NCI-H1694 treated with DMSO at 0.1 percent for 48 hours (cell line): ENCODE results near the gene PLEKHG4B.
"Not testable (repeated sequence)": the region's sequence is repeated elsewhere in the genome, so short reads cannot be mapped to it uniquely, and the experiment has no call there.

Experiments
- DNase-seq: peaks from one replicate; lab custom pipeline; 2025; lab: John Stamatoyannopoulos, UW

The PLEKHG4B gene, protein sequence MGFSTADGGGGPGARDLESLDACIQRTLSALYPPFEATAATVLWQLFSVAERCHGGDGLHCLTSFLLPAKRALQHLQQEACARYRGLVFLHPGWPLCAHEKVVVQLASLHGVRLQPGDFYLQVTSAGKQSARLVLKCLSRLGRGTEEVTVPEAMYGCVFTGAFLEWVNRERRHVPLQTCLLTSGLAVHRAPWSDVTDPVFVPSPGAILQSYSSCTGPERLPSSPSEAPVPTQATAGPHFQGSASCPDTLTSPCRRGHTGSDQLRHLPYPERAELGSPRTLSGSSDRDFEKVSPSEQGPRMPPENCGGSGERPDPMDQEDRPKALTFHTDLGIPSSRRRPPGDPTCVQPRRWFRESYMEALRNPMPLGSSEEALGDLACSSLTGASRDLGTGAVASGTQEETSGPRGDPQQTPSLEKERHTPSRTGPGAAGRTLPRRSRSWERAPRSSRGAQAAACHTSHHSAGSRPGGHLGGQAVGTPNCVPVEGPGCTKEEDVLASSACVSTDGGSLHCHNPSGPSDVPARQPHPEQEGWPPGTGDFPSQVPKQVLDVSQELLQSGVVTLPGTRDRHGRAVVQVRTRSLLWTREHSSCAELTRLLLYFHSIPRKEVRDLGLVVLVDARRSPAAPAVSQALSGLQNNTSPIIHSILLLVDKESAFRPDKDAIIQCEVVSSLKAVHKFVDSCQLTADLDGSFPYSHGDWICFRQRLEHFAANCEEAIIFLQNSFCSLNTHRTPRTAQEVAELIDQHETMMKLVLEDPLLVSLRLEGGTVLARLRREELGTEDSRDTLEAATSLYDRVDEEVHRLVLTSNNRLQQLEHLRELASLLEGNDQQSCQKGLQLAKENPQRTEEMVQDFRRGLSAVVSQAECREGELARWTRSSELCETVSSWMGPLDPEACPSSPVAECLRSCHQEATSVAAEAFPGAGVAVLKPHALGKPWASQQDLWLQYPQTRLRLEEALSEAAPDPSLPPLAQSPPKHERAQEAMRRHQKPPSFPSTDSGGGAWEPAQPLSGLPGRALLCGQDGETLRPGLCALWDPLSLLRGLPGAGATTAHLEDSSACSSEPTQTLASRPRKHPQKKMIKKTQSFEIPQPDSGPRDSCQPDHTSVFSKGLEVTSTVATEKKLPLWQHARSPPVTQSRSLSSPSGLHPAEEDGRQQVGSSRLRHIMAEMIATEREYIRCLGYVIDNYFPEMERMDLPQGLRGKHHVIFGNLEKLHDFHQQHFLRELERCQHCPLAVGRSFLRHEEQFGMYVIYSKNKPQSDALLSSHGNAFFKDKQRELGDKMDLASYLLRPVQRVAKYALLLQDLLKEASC (N-terminal part only)

DNA sequence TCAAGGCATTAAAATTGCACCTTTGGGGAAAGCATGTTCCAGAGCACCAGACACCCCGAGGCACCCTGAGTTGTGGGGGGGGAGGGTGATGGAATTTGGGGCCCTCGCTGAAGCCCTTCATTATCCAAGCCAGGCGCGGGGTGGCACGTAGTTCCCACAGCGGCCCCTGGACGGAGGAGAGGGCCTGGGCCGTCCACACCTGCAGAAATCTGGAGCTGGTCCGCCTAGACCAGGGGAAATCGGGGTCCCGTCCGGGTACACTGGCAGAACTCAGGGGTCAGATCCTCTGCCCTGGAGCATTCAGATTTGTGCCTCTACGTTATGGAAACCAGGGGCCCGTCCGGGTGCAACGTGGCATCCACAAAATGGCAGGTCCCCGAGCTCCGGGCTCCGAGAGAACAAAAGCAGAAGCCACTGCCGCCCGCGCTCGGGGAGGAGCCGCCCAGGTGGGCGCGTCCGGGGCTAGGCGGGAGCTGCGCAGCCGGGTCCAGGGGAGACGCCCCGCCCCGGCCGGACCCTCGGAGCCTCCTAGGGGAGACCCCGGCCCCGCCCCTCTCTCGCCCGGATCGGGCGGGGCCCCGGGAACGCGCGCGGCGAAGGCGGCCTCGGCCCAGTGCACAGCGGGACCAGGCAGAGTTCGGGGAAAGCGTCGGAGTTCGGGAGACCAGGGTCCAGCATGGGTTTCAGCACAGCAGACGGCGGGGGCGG lies at the start of gene PLEKHG4B:
PLEKHG4B (plus strand) TSS at position 613 of the 708 bp plus-strand sequence; CDS start at position 677, 64 bp downstream.
- DNase-seq, result peak; percentile 96

- no peak for DNase-seq
Measured at GRCh38 chr5:42250-42649, 49.7 kb upstream of the PLEKHG4B start.

GRCh38 chr5:48192-48591 lies 43.8 kb upstream of the PLEKHG4B start:
- no peak for DNase-seq

DNA sequence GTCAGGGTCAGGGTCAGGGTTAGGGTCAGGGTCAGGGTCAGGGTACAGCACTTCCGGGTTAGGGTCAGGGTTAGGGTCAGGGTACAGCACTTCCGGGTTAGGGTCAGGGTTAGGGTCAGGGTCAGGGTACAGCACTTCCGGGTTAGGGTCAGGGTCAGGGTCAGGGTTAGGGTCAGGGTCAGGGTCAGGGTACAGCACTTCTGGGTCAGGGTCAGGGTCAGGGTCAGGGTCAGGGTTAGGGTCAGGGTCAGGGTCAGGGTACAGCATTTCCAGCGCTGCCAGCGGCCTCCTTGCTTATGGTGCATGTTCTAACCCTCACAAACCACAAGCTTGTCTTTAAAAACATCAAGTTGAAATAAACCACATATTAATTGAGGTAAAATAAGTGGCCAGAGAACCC lies 42.4 kb upstream of the PLEKHG4B start:
- not testable (repeated sequence) for DNase-seq

DNA sequence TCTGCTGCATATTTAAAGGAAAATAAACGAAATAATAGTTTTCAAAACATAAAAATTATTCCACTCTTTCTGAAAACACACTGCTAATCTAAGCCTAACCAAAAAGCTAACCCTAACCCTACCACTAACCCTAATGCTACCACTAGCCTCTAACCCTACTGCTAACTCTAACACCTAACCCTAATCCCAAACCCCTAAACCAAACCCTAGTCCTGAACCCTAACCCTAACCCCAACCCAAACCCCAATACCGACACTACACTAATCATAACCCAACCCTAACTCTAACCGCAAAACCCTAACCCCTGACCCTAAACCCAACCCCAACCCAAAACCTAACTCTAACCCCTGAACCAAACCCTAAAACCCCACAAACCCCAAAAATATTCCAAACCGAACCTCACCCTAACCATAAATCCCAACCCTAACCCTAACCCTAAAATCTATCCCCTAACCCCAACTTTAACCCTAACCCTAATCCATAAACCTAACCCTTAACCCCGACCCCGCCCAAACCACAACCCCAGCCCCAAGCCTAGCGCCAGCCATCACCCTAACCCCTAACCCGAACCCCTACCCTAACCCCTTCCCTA lies 41.9 kb upstream of the PLEKHG4B start:
- DNase-seq, result no peak

DNA sequence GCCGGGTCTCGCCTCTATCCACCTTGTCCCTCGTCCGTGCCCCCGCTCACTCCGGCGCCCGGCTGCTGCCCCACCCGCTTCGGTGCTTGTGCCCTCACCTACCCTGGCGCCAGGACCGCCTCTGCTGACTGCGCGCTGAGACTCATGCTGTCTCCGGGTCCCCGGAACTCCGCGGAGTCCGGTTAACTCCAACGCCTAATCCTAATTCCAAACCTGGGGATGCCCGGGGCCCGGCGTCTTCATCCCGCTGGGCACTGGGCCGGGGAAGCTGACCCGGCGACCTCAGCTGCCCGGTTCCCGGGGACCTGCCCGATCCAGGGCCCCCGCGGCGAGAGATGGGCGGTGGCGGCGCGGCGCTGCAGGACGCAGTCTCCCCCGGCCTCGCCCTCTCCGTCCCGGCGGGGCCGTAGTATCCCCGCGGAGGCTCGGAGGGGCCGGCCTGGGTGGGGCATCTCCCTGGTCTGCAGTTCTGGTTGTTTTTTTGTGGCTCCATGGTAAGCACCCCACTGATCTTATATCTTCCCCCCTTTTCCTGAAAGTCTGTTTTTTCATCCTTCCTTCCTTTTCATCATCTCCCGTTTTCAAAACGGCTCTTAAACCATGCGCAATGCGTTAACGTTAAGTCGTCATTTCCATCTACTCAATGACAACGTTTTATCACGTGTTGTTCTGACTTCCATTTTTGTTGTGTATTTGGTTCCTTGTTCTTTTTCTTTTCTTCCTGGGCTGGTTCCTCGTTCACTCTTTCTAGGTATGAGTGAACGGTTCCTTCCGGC lies 41.1 kb upstream of the PLEKHG4B start:
- DNase-seq, result no peak

DNA sequence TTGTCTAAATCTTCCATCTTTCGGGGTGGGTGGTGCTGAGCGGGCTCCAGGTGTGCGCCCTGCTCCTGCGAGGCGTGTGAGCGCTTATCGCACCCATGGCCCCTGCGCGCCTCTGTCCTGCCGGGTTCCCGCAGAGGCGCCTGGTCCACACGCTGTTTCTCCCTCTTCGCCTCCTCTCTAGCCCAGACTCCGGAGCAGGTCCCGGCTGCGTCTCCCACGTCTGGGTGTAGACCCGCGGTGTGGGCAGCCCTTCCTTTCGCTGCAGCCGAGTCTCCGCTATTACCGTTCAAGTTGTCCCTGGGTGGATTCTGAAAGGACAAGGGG lies 40.5 kb upstream of the PLEKHG4B start:
- DNase-seq, result no peak

DNA sequence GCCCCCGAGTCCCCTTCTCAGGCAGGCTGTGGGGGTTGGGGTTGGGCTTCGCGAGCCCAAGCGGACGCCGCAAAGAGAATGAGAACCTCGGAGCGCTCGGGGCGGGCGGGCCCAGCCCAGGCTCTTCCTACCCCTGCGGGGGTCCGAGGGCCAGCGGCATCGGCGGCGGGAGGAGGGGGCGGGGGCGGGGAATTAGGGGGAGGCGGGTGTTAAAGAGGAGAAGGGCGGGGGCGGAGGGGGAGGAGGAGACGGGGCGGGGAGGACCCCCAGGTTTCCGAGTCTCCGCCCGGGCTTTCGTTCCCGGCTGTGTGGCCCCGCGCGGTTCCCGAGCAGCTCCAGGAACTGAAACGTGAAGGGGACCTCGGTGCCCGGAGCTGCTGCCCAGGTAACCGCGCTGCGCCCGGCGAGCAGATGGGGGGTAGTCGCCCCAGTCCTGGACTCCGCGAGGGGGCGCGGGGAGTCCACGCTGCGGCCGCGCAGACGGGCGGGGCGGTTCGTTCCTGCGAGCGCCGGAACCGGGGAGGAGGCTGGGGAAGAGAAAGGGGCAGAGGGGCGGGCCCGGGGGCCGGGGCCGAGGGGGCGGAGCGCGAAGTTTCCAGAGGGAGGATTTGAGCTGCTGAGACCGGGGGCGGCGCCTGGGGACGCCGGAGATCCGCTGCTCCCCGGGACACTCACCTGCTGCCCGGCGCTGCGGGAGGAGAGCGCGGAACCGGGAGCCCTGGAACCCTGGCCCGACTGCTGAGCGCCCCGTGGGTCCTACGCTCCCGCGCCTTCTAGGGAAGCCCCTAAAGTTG lies 38.4 kb upstream of the PLEKHG4B start:
- DNase-seq, result peak; percentile 78

DNA sequence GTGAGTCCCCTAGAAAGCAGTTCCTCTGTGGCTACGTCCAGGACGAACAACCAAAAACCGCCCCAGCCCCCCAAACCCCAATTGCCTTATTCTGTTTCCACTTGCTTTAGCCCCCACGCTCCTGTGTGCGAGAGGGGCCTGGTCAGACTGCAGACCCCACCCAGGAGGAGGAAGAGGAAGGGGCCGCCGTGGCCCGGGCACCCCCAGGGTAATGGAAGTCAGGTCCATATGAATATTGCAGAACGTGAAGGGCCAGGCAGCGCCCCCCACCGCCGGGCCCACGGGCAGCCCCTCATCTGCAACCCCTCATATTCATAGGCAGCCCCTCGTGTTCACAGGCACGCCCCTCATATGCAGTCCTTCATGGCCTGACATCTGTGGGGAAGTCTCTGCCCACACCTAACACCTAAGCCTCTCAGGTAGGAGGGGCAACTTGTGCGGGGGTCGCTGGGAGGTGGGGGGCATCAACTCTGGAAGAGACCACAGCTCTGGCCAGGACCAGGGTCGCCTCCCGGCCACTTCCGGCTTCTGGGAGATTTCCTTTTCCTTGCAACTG lies 37.7 kb upstream of the PLEKHG4B start:
- DNase-seq, result no peak

- no peak for DNase-seq
Measured at GRCh38 chr5:54876-55569, 36.9 kb upstream of the PLEKHG4B start.

DNA sequence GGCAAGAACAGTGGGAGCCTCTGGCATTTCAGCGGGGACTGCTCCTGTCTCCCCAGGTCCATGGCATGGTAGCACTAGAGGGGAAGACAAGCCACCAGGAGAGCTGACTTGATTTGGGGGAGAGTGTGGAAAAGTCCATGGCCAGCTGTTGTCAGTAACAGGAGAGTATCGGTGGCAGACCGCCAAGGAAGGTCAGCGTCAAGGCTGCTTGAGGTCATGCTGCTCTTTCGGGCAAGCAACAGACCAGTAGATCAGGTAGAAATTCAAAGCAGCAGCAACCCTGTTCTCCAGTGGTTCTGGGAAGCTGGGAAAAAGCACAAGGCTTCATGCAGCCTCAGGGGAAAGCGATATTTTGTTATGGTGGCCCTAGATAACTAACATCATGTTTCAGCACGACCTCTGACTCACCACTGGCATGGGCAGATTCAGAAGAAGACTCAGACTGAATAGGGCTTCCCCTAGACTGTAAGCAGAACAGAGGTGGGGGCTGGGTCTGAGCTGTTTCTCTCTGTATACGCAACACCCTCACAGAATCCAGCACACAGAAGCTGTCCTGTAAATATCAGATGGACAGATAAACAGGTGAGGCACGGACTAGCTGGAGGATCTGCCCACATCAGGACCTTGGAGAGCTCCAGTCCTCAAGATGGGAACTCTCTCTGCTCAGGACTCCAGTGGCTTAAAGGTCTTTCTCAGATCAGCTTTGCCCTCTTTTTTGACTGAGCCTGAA lies 35.2 kb upstream of the PLEKHG4B start:
- no peak for DNase-seq

DNA sequence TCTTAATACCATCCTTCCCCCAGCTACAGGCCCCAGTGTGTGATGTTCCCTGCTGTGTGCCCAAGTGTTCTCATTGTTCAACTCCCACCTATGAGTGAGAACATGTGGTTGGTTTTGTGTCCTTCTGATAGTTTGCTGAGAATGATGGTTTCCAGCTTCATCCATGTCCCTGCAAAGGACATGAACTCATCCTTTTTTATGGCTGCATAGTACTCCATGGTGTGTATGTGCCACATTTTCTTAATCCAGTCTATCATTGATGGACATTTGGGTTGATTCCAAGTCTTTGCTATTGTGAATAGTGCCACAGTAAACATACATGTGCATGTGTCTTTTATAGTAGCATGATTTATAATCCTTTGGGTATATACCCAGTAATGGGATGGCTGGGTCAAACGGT lies 31.7 kb upstream of the PLEKHG4B start:
- not testable (repeated sequence) for DNase-seq

GRCh38 chr5:70440-70839 lies 21.5 kb upstream of the PLEKHG4B start:
- peak; percentile 75 for DNase-seq

DNA sequence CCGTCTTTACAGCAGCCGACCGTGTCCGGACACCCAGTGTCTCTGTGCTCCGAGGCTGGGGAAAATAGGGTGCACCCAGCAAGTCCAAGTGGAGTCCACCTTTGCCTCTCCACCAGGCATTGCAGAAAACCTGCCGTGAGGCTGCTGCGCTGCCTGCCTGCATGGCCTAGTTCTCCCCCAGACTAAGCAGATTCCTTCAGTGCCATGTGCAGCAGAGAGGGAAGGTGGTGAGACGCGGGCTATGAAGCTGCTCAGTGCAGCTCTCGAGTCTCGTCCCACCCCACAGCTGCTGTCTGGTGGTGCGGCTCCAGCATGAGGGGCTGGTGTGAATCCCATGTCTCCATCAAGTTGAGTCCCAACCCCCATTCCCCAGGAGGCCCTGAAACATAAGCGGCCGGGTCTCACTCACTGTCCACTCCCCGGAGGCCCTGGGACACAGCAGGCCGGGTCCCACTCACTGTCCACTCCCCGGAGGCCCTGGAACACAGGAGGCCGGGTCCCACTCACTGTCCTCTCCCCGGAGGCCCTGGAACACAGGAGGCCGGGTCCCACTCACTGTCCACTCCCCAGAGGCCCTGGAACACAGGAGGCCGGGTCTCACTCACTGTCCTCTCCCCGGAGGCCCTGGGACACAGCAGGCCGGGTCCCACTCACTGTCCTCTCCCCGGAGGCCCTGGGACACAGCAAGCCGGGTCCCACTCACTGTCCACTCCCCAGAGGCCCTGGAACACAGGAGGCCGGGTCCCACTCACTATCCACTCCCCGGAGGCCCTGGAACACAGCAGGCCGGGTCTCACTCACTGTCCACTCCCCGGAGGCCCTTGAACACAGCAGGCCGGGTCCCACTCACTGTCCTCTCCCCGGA lies 19.4 kb upstream of the PLEKHG4B start:
- DNase-seq, result not testable (repeated sequence)

DNA sequence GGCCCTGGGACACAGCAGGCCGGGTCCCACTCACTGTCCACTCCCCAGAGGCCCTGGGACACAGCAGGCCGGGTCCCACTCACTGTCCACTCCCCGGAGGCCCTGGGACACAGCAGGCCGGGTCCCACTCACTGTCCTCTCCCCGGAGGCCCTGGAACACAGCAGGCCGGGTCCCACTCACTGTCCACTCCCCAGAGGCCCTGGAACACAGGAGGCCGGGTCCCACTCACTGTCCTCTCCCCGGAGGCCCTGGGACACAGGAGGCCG lies 18.9 kb upstream of the PLEKHG4B start:
- DNase-seq, result not testable (repeated sequence)

- no peak for DNase-seq
Measured at GRCh38 chr5:73768-74502, 18.0 kb upstream of the PLEKHG4B start.
